HepG2 (cell line): ENCODE results near the gene RNF114. TPM values are rescaled to one million over a fixed set of nuclear protein-coding genes. Genes with fewer than 3 reads are reported as not detected.

Experiments used
- ASH2L ChIP-seq: fragments of 300-600, 200-600 bp; sonication (generic); IDR thresholded peaks from 2 replicates; pipeline ENCODE4 v1.7.0; 2017; ENCODE audit warnings: low read depth, mild to moderate bottlenecking, moderate library complexity, mixed read lengths, low read length; ENCODE audit not compliant: insufficient read length
- ATF1 ChIP-seq: IDR thresholded peaks from 2 replicates; pipeline ENCODE4 v1.6.1; 2016; ENCODE audit warnings: mild to moderate bottlenecking, control low read depth
- ATF2 ChIP-seq: sonication (generic); formaldehyde crosslinking; IDR thresholded peaks from 2 replicates; pipeline ENCODE4 v1.4.0; 2020; ENCODE audit warnings: missing genetic modification reagents
- CCDC6 ChIP-seq: sonication (generic); formaldehyde crosslinking; IDR thresholded peaks from 2 replicates; pipeline ENCODE4 v1.8.1; 2022; ENCODE audit warnings: mild to moderate bottlenecking, missing genetic modification reagents, moderate library complexity
- JARID2 ChIP-seq: sonication (generic); formaldehyde crosslinking; IDR thresholded peaks from 2 replicates; pipeline ENCODE4 v1.8.1; 2023; ENCODE audit warnings: missing genetic modification reagents, inconsistent platforms; ENCODE audit not compliant: insufficient replicate concordance
- KLF12 ChIP-seq: sonication (generic); formaldehyde crosslinking; IDR thresholded peaks from 2 replicates; pipeline ENCODE4 v1.4.0; 2020; ENCODE audit warnings: missing genetic modification reagents, borderline replicate concordance
- MATR3 ChIP-seq: sonication (generic); formaldehyde crosslinking; IDR thresholded peaks from 2 replicates; pipeline ENCODE4 v1.4.0; 2020; ENCODE audit warnings: missing genetic modification reagents
- MTF2 ChIP-seq: sonication (generic); formaldehyde crosslinking; IDR thresholded peaks from 2 replicates; pipeline ENCODE4 v1.5.0; 2020; ENCODE audit warnings: missing genetic modification reagents, borderline replicate concordance
- NCOA1 ChIP-seq: sonication (generic); formaldehyde crosslinking; IDR thresholded peaks from 2 replicates; pipeline ENCODE4 v1.9.0; 2021; ENCODE audit warnings: missing genetic modification reagents
- NFYB ChIP-seq: sonication (generic); formaldehyde crosslinking; IDR thresholded peaks from 2 replicates; pipeline ENCODE4 v1.4.0; 2020; ENCODE audit warnings: missing genetic modification reagents
- SRF ChIP-seq: IDR thresholded peaks from 2 replicates; pipeline ENCODE4 v1.6.1; 2011; ENCODE audit warnings: mild to moderate bottlenecking, low read depth, low read length, moderate library complexity
- STAT5B ChIP-seq: sonication (generic); formaldehyde crosslinking; IDR thresholded peaks from 2 replicates; pipeline ENCODE4 v1.4.0; 2020; ENCODE audit warnings: missing genetic modification reagents
- TBX3 ChIP-seq: fragments of 450-650 bp; IDR thresholded peaks from 2 replicates; pipeline ENCODE4 v1.6.1; 2017; ENCODE audit warnings: antibody characterized with exemption, mild to moderate bottlenecking, inconsistent platforms, borderline replicate concordance
- ZHX1 ChIP-seq: sonication (generic); formaldehyde crosslinking; IDR thresholded peaks from 2 replicates; pipeline ENCODE4 v1.8.1; 2022; ENCODE audit warnings: low read depth, mild to moderate bottlenecking, missing genetic modification reagents
- ZMYM3 ChIP-seq: sonication (generic); formaldehyde crosslinking; IDR thresholded peaks from 2 replicates; pipeline ENCODE4 v1.5.1; 2020; ENCODE audit warnings: mild to moderate bottlenecking, missing genetic modification reagents
- ZNF382 ChIP-seq: sonication (generic); formaldehyde crosslinking; IDR thresholded peaks from 2 replicates; pipeline ENCODE4 v1.5.0; 2020; ENCODE audit warnings: missing genetic modification reagents, mild to moderate bottlenecking, borderline replicate concordance
- ZNF563 ChIP-seq: sonication (generic); formaldehyde crosslinking; IDR thresholded peaks from 2 replicates; pipeline ENCODE4 v1.8.0; 2022; ENCODE audit warnings: mild to moderate bottlenecking, moderate library complexity, missing genetic modification reagents
- ZNF710 ChIP-seq: sonication (generic); formaldehyde crosslinking; IDR thresholded peaks from 2 replicates; pipeline ENCODE4 v1.5.0; 2020; ENCODE audit warnings: mild to moderate bottlenecking, missing genetic modification reagents, borderline replicate concordance
- ZNF740 ChIP-seq: sonication (generic); formaldehyde crosslinking; IDR thresholded peaks from 2 replicates; pipeline ENCODE4 v1.4.0; 2020; ENCODE audit warnings: missing genetic modification reagents
- ZNF839 ChIP-seq: sonication (generic); formaldehyde crosslinking; IDR thresholded peaks from 2 replicates; pipeline ENCODE4 v1.4.0; 2020; ENCODE audit warnings: missing genetic modification reagents, mild to moderate bottlenecking, borderline replicate concordance
- ZNF878 ChIP-seq: sonication (generic); formaldehyde crosslinking; IDR thresholded peaks from 2 replicates; pipeline ENCODE4 v1.8.1; 2023; ENCODE audit warnings: mild to moderate bottlenecking, missing genetic modification reagents, moderate library complexity
- ZNF883 ChIP-seq: sonication (generic); formaldehyde crosslinking; IDR thresholded peaks from 2 replicates; pipeline ENCODE4 v1.5.1; 2020; ENCODE audit warnings: mild to moderate bottlenecking, missing genetic modification reagents; ENCODE audit errors: not compliant biosample characterization
- ZSCAN29 ChIP-seq: sonication (generic); formaldehyde crosslinking; conservative IDR thresholded peaks from 2 replicates; pipeline ENCODE4 v1.4.0; 2020; ENCODE audit warnings: mild to moderate bottlenecking, missing genetic modification reagents
- polyA plus RNA-seq, 8 experiments: library from polyadenylated mRNA; depleted of rRNA in 3 of 8; stranded (reverse) in 7 of 8; unstranded in 1 of 8; fragments of >200 nt; fragmentation: Illumina TruSeq in 4 of 8; extraction: Trizol in 4 of 8; gene quantifications; 2 replicates each; pipeline versions ENCODE4 v1.2.1 to v1.2.3, GENCODE V29; 2011 to 2016; ENCODE audit warnings: low read depth in 4 of 8, missing spikeins in 1 of 8, mixed read lengths in 1 of 8; ENCODE audit not compliant: insufficient read depth in 1 of 8
- total RNA-seq, 5 experiments: library from RNA; depleted of rRNA; stranded (reverse); fragments of >200 nt; fragmentation: Illumina TruSeq; extraction: Trizol; gene quantifications; 2 replicates each; pipeline ENCODE4 v1.2.3, GENCODE V29; 2016; ENCODE audit warnings: low read depth in 1 of 5

The RNF114 gene
- total and polyA plus RNA-seq, 2 of the 13 experiments (the other 11 are each of a cell fraction or from before 2014, with no cell fraction given), result 119 to 126 TPM

GRCh38 chr20:49916146-49917002 lies 19.8 kb upstream of the RNF114 start (continued):
- TF ChIP-seq ZNF710 (peak; percentile 49; the same call in 1 of the 2 replicates), ZNF839 (CRISPR knock-in tag) (no peak), ZNF883 (CRISPR knock-in tag) (peak; percentile 47), SRF (peak; percentile 48; the same call in 1 of the 2 replicates), ZMYM3 (peak; percentile 93), NCOA1 (no peak), ASH2L (peak; percentile 81), ZHX1 (CRISPR knock-in tag) (peak; percentile 43; the same call in 1 of the 2 replicates), ZSCAN29 (CRISPR knock-in tag) (no peak), ATF1 (CRISPR knock-in tag) (no peak), KLF12 (no peak; the same call in 1 of the 2 replicates), ZNF563 (CRISPR knock-in tag) (no peak), STAT5B (0 out of 2 replicates have a peak, but pooled peaks have one; percentile 68), MTF2 (no peak), ZNF382 (CRISPR knock-in tag) (no peak), ZNF878 (CRISPR knock-in tag) (peak; percentile 77; the same call in 1 of the 2 replicates), TBX3 (peak; percentile 96), ZNF740 (CRISPR knock-in tag) (no peak), ATF2 (peak; percentile 95), CCDC6 (CRISPR knock-in tag) (peak; percentile 87), JARID2 (peak; percentile 62), NFYB (CRISPR knock-in tag) (no peak), MATR3 (CRISPR knock-in tag) (no peak)
